Sigmoid colon (tissue), 7 donors: Measurements from ENCODE around the gene SIM2. TPM values are rescaled to one million over a fixed set of nuclear protein-coding genes. Genes with fewer than 3 reads are reported as not detected.

Experiments
- DNase-seq: peaks from one replicate; pipeline ENCODE4 v3.0.0-alpha.2; 2019
- H3K27ac ChIP-seq, 4 donors: fragments of 200-600 bp; sonication (generic); one replicate each; pipeline ENCODE4 v1.5.1; 2016 to 2019; ENCODE audit warnings: mild to moderate bottlenecking in 1 of 4
- H3K27me3 ChIP-seq, 3 donors: fragments of 200-600 bp; sonication (generic); one replicate each; pipeline ENCODE4 v1.5.1; 2019; ENCODE audit warnings: mild to moderate bottlenecking in 1 of 3
- H3K36me3 ChIP-seq, 4 donors: fragments of 200-600 bp; sonication (generic); one replicate each; pipeline ENCODE4 v1.5.1; 2016 to 2019
- H3K4me1 ChIP-seq, 4 donors: fragments of 200-600 bp; sonication (generic); one replicate each; pipeline ENCODE4 v1.5.1; 2017 to 2019
- H3K4me3 ChIP-seq, 4 donors: fragments of 200-600 bp; sonication (generic); one replicate each; pipeline ENCODE4 v1.5.1; 2017 to 2019; ENCODE audit warnings: mild to moderate bottlenecking in 2 of 4, moderate library complexity in 1 of 4
- H3K9me3 ChIP-seq, 4 donors: fragments of 200-600 bp in 3 of 4; sonication (generic) in 3 of 4; one replicate each; pipeline versions ENCODE4 v1.5.1 to v1.6.1; 2013 to 2019
- CTCF ChIP-seq, 4 experiments: fragments of 450-650 bp in 3 of 4; fragments of 200-600 bp in 1 of 4; IDR thresholded peaks; one replicate each; pipeline ENCODE4 v1.5.1; 2016 to 2019; ENCODE audit warnings: antibody characterized with exemption in 4 of 4, mild to moderate bottlenecking in 3 of 4, moderate library complexity in 2 of 4
- EP300 ChIP-seq, 4 donors: sonication (generic); formaldehyde crosslinking; IDR thresholded peaks; one replicate each; pipeline ENCODE4 v1.6.1; 2017; ENCODE audit warnings: antibody characterized with exemption in 4 of 4
- POLR2A ChIP-seq, 2 donors: fragments of 450-650 bp; IDR thresholded peaks; one replicate each; pipeline ENCODE4 v1.6.1; 2016; ENCODE audit warnings: antibody characterized with exemption in 2 of 2, mild to moderate bottlenecking in 2 of 2, moderate library complexity in 2 of 2
- POLR2AphosphoS5 ChIP-seq, 4 donors: sonication (generic); formaldehyde crosslinking; IDR thresholded peaks; one replicate each; pipeline ENCODE4 v1.6.1; 2017; ENCODE audit warnings: antibody characterized with exemption in 4 of 4
- WGBS, 2 donors: extraction: QIAGEN DNeasy Blood & Tissue Kit; methylation state at CpG; one replicate each; pipeline ENCODE4 v1.1.7; 2013; 5-methylcytosine and 5-hydroxymethylcytosine counted together
- intact Hi-C: fragments of 100-400 bp; cut with DNase I; formaldehyde crosslinking; loops from one replicate; pipeline ENCODE4 v1.15.1; 2023
- polyA plus RNA-seq, 3 donors: library from polyadenylated mRNA; stranded (reverse); fragments of 200-250 nt; gene quantifications; one replicate each; pipeline ENCODE4 v1.2.3, GENCODE V29; 2013
- total RNA-seq, 4 donors: library from RNA; depleted of rRNA; stranded (reverse); fragments of >200 nt; gene quantifications; one replicate each; pipeline ENCODE4 v1.1.0, GENCODE V29; 2016
- donor health status: healthy with polysubstance abuse.
- donor health status: Bipolar disorder and iron deficiency.
- donor health status: healthy.

The SIM2 gene
- total and polyA plus RNA-seq, 7 donors: 0.01 to 0.60 TPM; not detected in 5

DNA sequence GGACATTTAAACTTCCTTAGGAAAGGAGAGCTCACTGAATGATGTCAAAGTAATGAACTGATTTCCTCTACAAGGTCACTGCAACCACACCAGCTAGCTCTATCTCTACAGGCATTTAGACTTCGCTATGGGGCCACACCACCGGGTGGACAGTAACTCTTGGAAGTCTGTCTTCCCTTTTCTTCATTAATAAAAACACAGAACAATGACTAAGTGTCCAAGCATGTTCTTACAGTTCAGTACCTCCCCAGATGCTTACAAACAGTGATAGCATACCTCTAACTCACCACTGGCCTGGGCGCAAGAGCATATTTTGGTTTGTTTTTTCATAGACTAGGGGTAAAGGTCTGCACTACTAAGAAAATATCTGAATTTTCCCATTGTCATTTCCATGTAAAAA lies 54.6 kb downstream of the SIM2 start:
- Histone ChIP-seq H3K27me3 (peaks cover 3 to 4% (median 3%) of the 10 kb centered on the region in 3 donors), H3K36me3 (peaks cover 0 to 10% (median 1%) of the 10 kb centered on the region in 4 donors), H3K4me1 (peaks cover 0 to 8% (median 0%) of the 10 kb centered on the region in 4 donors), H3K9me3 (no peaks in the 10 kb centered on the region), H3K4me3 (no peak overlapping the region), H3K27ac (no peak overlapping the region)
- intact Hi-C loops: no loop called here
- WGBS, 2 donors: 91 to 92% methylated on average over 3 of the region's 3 CpGs
- no peak for DNase-seq
- TF ChIP-seq POLR2A (IDR thresholded peaks at IDR 0.05) (no peak), CTCF (IDR thresholded peaks at IDR 0.05) (no peak), EP300 (IDR thresholded peaks at IDR 0.05) (no peak), POLR2AphosphoS5 (IDR thresholded peaks at IDR 0.05) (no peak)

DNA sequence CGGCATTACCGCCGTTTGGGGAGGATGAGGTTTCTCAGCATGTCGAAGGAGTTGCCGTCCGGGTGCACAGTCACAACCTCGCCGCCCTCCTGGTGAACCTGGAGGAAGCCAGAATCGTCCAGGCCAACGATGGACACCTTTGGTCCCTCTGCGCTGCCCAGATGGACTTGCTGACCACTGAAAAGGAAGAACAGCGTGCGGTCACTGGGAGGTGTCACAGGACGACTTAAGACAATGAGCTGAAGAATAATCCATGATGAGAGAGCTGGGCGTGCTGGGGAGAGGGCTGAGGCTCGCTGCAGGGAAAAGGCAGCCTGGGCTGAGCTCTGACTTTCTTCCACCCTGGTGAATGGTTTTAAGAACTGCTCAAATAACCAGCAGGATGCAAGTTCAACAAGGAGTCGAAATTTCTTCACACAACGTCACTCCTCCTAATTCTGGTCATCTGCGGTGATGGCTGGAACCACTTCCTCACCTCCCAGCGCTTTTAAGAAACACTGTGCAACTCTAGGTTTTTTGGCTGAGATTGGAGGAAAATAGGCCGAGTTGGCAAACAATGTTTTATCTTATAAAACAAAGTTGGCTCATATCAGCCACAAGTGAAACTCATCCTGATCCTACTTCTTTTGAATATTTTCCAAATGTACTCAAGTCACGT lies 55.5 kb downstream of the SIM2 start:
- intact Hi-C loops: no loop called here

DNA sequence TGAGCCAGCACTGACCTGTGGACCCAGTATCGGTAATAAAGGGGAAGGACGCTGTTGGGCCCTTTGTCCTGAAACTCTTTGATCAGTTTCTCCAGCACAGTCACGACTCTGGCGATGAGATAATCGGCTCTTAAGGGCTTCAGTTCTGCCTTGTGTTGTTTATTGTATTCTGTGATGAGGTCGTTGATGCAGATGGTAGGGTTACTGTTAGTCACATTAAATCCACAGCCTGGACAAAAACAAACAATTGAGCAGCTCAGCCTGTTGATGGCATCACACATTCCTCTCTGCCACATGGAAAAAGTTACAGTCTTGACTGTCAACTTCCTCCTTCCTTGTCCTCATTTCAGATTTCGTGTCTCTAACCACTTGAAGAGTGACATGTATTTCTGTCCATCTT lies 57.6 kb downstream of the SIM2 start:
- intact Hi-C loops: no loop called here
- no peak for DNase-seq
- no peak overlapping the region for H3K4me3 ChIP-seq
- no peaks in the 10 kb centered on the region for H3K4me1 ChIP-seq
- peaks cover 0 to 14% (median 5%) of the 10 kb centered on the region in 4 donors for H3K36me3 ChIP-seq
- 78 to 80% methylated on average over 7 of the region's 7 CpGs for WGBS, 2 donors
- TF ChIP-seq EP300 (IDR thresholded peaks at IDR 0.05): no peak
- TF ChIP-seq POLR2A (IDR thresholded peaks at IDR 0.05): no peak
- TF ChIP-seq POLR2AphosphoS5 (IDR thresholded peaks at IDR 0.05): no peak
- TF ChIP-seq CTCF (IDR thresholded peaks at IDR 0.05): no peak
- no peaks in the 10 kb centered on the region for H3K27me3 ChIP-seq
- H3K9me3 ChIP-seq: no peaks in the 10 kb centered on the region
- no peak overlapping the region for H3K27ac ChIP-seq

More for the DNA sequence above, 55.5 kb downstream of the SIM2 start:
- H3K4me3 ChIP-seq: no peak overlapping the region
- no peaks in the 10 kb centered on the region for H3K27me3 ChIP-seq
- no peak for DNase-seq
- WGBS, 2 donors: 93 to 95% methylated on average over 22 of the region's 22 CpGs
- peaks cover 0 to 14% (median 4%) of the 10 kb centered on the region in 4 donors for H3K36me3 ChIP-seq
- H3K9me3 ChIP-seq: no peaks in the 10 kb centered on the region
- peaks cover 0 to 8% (median 0%) of the 10 kb centered on the region in 4 donors for H3K4me1 ChIP-seq
- TF ChIP-seq CTCF (IDR thresholded peaks at IDR 0.05) (no peak), POLR2AphosphoS5 (IDR thresholded peaks at IDR 0.05) (no peak), POLR2A (IDR thresholded peaks at IDR 0.05) (no peak), EP300 (IDR thresholded peaks at IDR 0.05) (no peak)
- H3K27ac ChIP-seq: no peak overlapping the region

- TF ChIP-seq EP300 (IDR thresholded peaks at IDR 0.05) (no peak), CTCF (IDR thresholded peaks at IDR 0.05) (no peak), POLR2A (IDR thresholded peaks at IDR 0.05) (no peak), POLR2AphosphoS5 (IDR thresholded peaks at IDR 0.05) (no peak)
- 95 to 98% methylated on average over 6 of the region's 6 CpGs for WGBS, 2 donors
- no peak for DNase-seq
- no peaks in the 10 kb centered on the region for H3K9me3 ChIP-seq
- H3K4me1 ChIP-seq: no peaks in the 10 kb centered on the region
- H3K4me3 ChIP-seq: no peak overlapping the region
- intact Hi-C loops: no loop called here
- no peaks in the 10 kb centered on the region for H3K27me3 ChIP-seq
- peaks cover 0 to 14% (median 5%) of the 10 kb centered on the region in 4 donors for H3K36me3 ChIP-seq
- H3K27ac ChIP-seq: no peak overlapping the region
Observed at GRCh38 chr21:36757196-36757595, 58.3 kb downstream of the SIM2 start.
